GM10248 (cell line): Measurements from ENCODE around the gene PDZRN3.

Experiments used
- CTCF ChIA-PET: fragments of 300-600 bp; sonication (Branson Sonifier 250); formaldehyde crosslinking; extraction: SDS; loops from one replicate; lab custom pipeline; 2021; ENCODE audit warnings: antibody characterized with exemption; lab: Yijun Ruan, JAX
- POLR2A ChIA-PET: fragments of 350-650 bp; sonication (Branson Sonifier 250); formaldehyde crosslinking; extraction: SDS; loops from one replicate; lab custom pipeline; 2020; ENCODE audit warnings: antibody characterized with exemption; lab: Yijun Ruan, JAX
- DNase-seq: peaks from one replicate; pipeline ENCODE4 v3.0.0; 2012; ENCODE audit errors: extremely low spot score
- CTCF ChIP-seq: IDR thresholded peaks from 2 replicates; pipeline ENCODE4 v1.5.1; 2012; ENCODE audit warnings: mild to moderate bottlenecking, low read depth; ENCODE audit errors: extremely low read depth, missing control alignments, control extremely low read depth

Gene PDZRN3

GRCh38 chr3:73474619-73475018 lies 150.1 kb downstream of the PDZRN3 start:
- no peak for TF ChIP-seq CTCF
- CTCF ChIA-PET, result interaction anchor here (1.0 to 2.8 kb wide), 2 partner anchors 27 to 34 kb away, joined by 4 to 12 read pairs; no protein-coding TSS in a partner anchor
- POLR2A ChIA-PET, result no interaction called here

GRCh38 chr3:73473898-73474416 lies 150.8 kb downstream of the PDZRN3 start:
- no peak for DNase-seq
- POLR2A ChIA-PET, result no interaction called here
- CTCF ChIA-PET, result interaction anchor here (1.0 to 2.8 kb wide), 2 partner anchors 28 to 34 kb away, joined by 4 to 12 read pairs; no protein-coding TSS in a partner anchor
- TF ChIP-seq CTCF, result no peak

More at GRCh38 chr3:73474619-73475018, 150.1 kb downstream of the PDZRN3 start:
- no peak for DNase-seq

- ChIA-PET POLR2A (no interaction called here), CTCF (interaction anchor here (2.8 kb wide), 1 partner anchor 28 kb away, joined by 12 read pairs; no protein-coding TSS in a partner anchor)
- TF ChIP-seq CTCF, result no peak
- no peak for DNase-seq
These were observed 151.4 kb downstream of the PDZRN3 start for GRCh38 chr3:73473181-73473897.

GRCh38 chr3:73471986-73472787 lies 152.6 kb downstream of the PDZRN3 start:
- DNase-seq, result no peak
- POLR2A ChIA-PET, result no interaction called here
- no peak for TF ChIP-seq CTCF
- CTCF ChIA-PET, result interaction anchor here (0.8 to 1.9 kb wide), 5 partner anchors 10 to 370 kb away, joined by 3 to 7 read pairs (median 3); no protein-coding TSS in a partner anchor

DNA sequence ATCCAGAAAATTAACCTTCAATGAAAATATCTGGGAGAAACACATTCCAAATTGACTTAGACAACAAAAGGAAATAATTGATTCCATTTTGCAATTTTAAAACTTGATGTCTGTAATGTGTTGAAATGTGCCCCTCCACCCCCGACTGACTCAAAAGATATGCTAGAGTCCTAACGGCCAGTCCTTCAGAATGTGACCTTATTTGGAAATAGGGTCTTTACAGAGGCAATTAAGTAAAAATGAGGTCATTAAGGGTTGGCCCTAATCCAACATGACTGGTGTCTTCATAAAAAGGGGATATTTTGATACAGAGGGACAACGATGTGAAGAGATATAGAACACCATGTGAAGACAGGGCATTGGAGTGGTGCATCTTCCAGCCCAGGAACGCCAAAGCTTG lies 153.9 kb downstream of the PDZRN3 start:
- DNase-seq, result no peak
- TF ChIP-seq CTCF, result no peak
- CTCF ChIA-PET, result interaction anchor here (1.3 to 2.2 kb wide), 3 partner anchors 8 to 31 kb away, joined by 3 to 7 read pairs (median 7); no protein-coding TSS in a partner anchor
- POLR2A ChIA-PET, result no interaction called here

DNA sequence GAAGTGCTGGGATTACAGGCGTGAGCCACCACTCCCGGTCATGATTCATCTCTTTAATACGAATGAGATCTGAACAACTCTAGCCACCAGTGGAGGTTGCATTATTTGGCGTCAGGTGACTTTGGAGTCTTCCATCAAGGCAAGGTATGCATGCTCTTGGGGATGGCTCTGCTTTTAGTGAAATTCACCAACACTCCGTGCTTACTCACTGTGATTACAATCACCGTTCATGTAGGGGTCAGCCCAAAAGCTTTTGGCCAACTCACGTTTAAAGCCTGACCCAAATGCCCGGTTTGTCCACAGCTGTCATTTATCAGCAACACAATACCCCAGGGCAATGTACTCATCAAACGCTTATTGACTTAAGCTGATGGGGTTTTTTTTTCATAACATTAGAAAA lies 155.4 kb downstream of the PDZRN3 start:
- ChIA-PET POLR2A (no interaction called here), CTCF (interaction anchor here (1.4 to 2.2 kb wide), 3 partner anchors 15 to 39 kb away, joined by 4 to 7 read pairs (median 7); no protein-coding TSS in a partner anchor)
- TF ChIP-seq CTCF, result no peak
- DNase-seq, result no peak
